ENCODE results near the gene ZFP1.
"Not testable (repeated sequence)": the region's sequence is repeated elsewhere in the genome, so short reads cannot be mapped to it uniquely, and the experiment has no call there.

Gene ZFP1

GRCh38 chr16:75160386-75160785 lies 12.1 kb downstream of the ZFP1 start:
- no peak for DNase-seq

DNA sequence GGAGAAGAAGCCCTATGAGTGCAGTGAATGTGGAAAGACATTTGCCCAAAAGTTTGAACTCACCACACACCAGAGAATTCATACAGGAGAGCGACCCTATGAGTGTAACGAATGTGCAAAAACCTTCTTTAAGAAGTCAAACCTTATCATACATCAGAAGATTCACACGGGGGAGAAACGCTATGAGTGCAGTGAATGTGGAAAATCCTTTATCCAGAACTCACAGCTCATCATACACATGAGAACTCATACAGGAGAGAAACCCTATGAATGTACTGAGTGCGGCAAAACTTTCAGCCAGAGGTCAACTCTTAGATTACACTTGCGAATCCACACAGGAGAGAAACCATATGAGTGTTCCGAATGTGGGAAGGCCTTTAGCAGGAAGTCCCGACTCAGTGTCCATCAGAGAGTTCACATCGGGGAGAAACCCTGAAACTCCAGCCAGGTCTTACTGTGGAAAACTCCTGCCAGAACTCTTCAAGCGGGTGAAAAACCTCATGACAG lies 21.6 kb downstream of the ZFP1 start:
- DNase-seq = no peak

DNA sequence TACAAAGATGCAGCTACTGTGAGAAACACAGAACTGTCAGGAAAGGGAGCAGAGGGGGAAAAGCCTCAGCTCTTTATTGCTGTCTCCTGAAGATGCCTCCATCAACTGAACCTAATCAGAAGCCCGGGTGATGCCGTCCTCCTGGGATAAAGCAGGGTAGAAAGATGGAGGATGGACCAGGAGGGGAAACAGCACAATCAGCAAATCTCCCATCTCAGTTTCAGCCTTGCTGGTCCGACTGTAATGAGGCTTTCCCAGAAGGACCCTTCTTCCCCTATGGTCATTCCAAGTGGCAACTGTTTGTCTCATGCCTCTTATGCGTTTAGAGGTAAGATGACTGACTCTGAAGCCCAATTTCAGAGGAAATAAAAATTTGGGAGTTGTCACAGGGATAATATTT lies 24.3 kb downstream of the ZFP1 start:
- no peak for DNase-seq

GRCh38 chr16:75175074-75175473 lies 26.8 kb downstream of the ZFP1 start:
- no peak for DNase-seq

DNA sequence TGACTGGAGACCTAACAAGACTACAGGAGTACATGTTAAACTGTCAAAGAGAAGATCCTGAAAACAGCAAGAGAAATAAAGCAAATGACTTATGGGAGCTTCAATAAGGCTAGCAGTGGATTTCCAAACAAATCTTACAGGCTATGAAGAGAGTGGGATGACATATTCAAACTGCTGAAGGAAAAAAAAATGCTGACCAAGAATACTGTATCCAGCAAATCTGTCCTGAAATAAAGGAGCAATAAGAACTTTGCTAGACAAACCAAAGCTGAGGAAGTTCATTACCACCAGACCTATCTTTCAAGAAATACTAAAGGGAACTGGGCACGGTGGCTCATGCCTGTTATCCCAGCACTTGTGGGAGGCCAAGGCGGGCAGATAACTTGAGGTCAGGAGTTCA lies 28.6 kb downstream of the ZFP1 start:
- no peak for DNase-seq

DNA sequence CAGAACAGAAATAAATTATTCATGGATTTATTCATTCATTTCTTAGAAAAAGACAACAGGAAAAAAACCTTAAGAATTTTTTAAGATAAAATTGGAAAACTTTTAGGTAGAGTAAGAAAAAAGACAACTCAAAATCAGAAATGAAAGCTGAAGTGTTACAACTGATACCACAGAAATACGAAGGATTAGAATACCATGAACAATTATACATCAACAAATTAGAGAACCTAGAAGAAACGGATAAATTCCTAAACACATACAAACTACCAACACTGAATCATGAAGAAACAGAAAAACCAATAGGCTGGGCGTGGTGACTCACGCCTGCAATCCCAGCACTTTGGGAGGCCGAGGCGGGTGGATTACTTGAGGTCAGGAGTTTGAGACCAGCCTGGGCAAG lies 30.9 kb downstream of the ZFP1 start:
- no peak for DNase-seq

GRCh38 chr16:75181630-75182029 lies 33.3 kb downstream of the ZFP1 start:
- no peak for DNase-seq

DNA sequence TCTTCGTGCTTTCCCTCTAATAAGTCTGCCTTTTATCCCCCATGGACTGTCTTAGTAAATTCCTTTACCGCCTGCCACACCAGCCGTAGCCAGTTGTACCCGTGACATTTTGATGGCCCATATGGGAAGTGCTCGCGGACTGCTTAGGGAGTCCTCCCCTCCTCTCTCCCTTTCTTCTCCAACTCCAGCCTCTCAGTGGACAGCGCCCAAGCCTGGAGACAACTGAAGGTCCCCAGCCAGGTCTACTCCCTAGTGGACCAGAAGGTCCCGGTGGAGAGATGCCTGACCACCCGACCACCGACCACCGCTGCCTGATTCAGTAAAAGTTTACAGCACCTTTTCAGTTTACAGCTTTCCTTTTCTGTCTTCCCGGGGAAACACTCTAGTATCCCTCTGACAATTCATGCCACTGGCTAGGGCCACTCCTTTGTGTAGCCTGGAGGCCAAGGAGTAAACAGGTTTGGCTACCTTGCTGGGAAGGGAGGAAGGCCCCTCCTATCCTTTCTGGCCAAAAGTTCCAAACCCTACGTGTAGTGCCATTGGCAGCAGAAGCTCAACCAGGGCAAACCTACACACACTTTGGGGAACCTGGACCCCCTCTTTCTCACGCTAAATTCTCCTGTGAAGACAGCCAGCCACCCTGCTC lies 40.6 kb downstream of the ZFP1 start:
- no peak for DNase-seq

- DNase-seq = no peak
Measured at GRCh38 chr16:75189638-75190245, 41.4 kb downstream of the ZFP1 start.

GRCh38 chr16:75192606-75193264 lies 44.4 kb downstream of the ZFP1 start:
- no peak for DNase-seq

GRCh38 chr16:75193265-75193650 lies 44.9 kb downstream of the ZFP1 start:
- no peak for DNase-seq

DNA sequence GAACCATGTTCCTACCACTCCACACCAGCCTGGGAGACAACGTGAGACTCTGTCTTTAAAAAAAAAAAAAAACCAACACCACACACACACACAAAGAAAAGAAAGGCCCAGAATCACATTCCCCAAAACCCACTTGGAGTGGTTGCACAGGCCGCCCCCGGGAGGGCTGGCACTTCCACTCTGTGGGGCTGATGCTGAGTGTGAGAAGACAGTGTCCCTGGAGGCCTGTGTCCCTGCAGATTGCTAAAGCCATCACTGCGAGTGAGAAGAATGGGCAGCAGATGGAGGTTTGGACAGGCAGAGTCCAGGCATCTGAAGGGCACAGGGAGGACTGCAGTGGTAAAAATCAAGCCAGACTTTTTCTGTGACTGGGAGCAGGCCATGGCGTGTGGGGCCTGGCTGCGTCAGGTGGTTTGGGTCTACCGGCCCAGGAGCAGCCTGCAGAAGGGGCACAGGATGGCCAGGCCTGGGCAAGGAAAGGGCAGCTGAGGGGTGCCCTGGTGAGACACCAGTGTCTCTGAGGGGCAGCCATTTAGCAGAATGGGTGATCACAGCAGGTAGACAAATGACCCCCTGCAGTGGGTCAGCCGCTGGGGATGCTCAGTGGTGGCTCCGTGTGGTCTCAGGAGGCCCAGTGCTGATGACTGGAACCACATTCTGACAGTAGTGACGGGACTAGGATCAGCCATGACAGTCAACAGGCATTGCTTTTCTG lies 45.6 kb downstream of the ZFP1 start:
- DNase-seq = no peak

DNA sequence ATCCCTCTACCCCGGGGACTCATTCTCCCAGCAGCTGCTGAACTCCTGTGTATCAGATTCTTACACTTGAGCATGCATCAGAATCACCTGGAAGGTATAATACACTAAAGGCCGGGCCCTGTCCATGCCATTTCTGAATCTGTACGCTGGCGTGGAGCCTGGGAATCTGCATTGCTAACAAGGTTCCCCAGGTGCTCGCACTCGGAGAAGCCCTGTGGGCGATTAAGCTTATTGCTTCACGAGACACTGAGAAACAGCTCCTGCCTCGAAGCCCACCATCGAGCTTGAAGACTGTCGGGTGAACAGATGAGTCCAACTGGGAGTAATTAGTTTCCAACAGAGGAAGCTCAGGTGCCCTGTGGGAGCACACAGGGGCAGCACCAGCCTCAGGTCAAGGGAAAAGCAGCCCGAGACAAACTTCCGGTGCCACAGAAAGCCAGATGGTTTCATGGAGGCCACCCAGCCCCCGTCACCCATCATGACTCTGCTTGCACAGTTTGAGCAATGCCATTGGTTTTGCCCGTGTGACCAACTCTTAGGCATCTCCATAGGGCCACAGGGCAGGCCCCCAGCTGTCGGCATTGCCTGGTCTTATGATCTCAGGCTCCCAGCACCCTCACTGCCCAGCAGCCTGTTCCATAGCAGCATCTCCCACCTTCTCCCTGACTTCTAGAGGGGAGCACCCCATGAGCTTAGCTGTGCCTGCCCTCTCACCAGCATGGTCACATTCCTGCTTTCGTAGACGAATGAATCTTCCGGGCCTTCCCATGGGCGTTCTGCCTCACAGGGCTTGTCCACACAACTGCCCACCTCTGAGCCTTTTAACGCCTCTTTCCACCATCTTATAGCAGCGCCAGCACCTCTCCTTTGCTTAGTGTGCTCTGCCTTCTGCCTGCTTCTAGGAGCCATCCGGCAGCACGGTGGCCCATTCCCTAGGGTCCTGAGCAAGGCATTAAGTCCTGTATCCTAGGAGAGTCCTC lies 47.8 kb downstream of the ZFP1 start:
- no peak for DNase-seq

DNA sequence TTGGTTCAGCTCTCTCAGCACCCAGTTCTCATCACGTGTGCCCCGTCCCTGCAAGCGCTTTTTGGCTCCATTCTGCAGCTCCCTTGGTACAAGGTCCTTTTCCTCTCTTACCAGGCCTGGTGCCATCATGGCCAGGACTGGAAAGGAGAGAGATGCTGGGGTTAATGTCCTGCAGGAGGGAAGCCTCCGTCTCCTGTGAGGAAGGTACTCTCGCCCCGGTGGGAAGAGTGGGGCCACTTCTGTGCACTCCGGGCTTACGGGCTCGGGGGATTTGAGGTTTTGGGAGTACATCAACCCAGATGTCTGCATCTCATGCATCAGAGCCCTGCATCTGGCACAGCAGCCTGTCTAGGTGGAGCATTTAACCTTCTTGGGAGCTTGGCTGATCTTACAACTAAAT lies 48.5 kb downstream of the ZFP1 start:
- no peak for DNase-seq

DNA sequence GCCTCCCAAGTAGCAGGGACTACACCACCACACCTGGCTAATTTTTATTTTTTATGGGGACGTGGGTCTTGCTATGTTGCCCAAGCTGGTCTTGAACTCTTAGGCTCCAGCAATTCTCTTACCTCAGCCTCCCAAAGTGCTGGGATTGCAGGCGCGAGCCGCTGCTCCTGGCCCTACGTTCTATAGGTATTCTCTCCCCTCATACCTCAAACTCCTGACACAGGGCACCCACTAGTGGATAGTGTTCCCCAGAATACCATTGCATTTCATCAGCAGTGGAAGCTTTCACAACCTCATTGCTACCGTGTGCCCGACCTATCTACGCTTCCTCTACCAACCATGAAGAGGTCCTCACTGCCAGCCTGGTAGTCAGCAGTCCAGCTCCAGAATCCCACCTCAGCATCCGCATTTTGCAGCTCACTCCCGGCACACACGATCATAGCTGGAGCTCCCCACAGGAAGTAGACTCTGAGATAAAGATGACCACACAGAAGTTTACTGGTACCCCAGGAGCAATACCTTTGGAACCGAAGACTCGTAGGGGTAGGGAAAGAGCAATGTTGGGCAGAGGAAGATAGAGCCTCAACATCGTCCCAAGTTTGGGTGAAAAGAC lies 49.3 kb downstream of the ZFP1 start:
- no peak for DNase-seq

GRCh38 chr16:75198135-75198600 lies 49.8 kb downstream of the ZFP1 start:
- DNase-seq = peak; percentile 31

DNA sequence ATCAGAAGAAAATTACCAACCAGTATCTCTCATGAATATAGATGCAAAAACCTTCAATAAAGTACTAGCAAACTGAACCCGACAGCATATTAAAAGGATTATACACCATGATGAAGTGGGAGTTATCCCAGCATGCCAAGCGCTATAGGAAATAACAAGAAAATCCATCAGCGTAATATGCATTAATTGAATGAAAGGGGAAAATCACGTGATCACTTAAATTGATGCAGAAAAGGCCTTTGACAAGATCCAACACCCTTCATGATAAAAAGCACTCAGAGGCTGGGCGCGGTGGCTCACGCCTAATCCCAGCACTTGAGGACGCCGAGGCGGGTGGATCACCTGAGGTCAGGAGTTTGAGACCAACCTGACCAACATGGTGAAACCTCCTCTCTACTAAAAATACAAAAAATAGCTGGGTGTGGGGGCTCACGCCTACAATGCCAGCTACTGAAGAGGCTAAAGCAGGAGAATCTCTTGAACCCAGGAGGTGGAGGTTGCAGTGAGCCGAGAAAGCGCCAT lies 53.8 kb downstream of the ZFP1 start:
- no peak for DNase-seq

- DNase-seq = no peak
Measured at GRCh38 chr16:75203096-75203495, 54.8 kb downstream of the ZFP1 start.

GRCh38 chr16:75203667-75204409 lies 55.5 kb downstream of the ZFP1 start:
- DNase-seq = no peak

GRCh38 chr16:75204410-75204758 lies 56.1 kb downstream of the ZFP1 start:
- DNase-seq = no peak

- DNase-seq = not testable (repeated sequence)
Measured at GRCh38 chr16:75204905-75205304, 56.6 kb downstream of the ZFP1 start.

Data from EL (cell line).